Left colon (tissue), 2 donors: ENCODE measurements around the gene ETV5. TPM values are rescaled to one million over a fixed set of nuclear protein-coding genes. Genes with fewer than 3 reads are reported as not detected.

ENCODE experiments used
- ATAC-seq: fragments of 200-7000 bp; cut with Tn5 transposase; one replicate; pipeline ENCODE4 v1.9.1; 2020; ENCODE audit warnings: mild to moderate bottlenecking, moderate library complexity
- DNase-seq, 2 donors: peaks; one replicate each; pipeline ENCODE4 v3.0.0-alpha.2; 2020
- intact Hi-C, 2 donors: fragments of 100-400 bp; cut with DNase I in 1 of 2; cut with micrococcal nuclease in 1 of 2; formaldehyde crosslinking; loops; one replicate each; pipeline versions ENCODE4 v1.11.2 to v1.14.0; 2022; cut with DNase I, micrococcal nuclease
- total RNA-seq, 2 donors: library from RNA; stranded (reverse); fragmentation: NEBNext Ultra II Directional; extraction: Animal tissue kit (Norgen Biotek cat#: 25700); gene quantifications; one replicate each; pipeline ENCODE4 v1.2.1, GENCODE V29; 2021
- donor health status: DM: no; HTN: no; CAD: no.
- donor health status: DM: yes; HTN: yes; CAD: no.

Gene ETV5
- total RNA-seq, 2 donors from 2014 or later, result 2.2 to 4.0 TPM

- DNase-seq, result no peak
- intact Hi-C loops, result no loop called here
- no peak for ATAC-seq
These were observed 105.9 kb downstream of the ETV5 start for GRCh38 chr3:186002884-186003472.

- ATAC-seq (no peak), DNase-seq (no peak)
- intact Hi-C loops, result no loop called here
These were observed 107.0 kb downstream of the ETV5 start for GRCh38 chr3:186001842-186002241.

- DNase-seq (no peak), ATAC-seq (no peak)
- intact Hi-C loops, result no loop called here
These were observed 109.7 kb downstream of the ETV5 start for GRCh38 chr3:185999221-185999620.

GRCh38 chr3:185998136-185998535 lies 110.8 kb downstream of the ETV5 start:
- intact Hi-C loops, result no loop called here
- no peak for ATAC-seq
- no peak for DNase-seq

GRCh38 chr3:185997130-185997529 lies 111.8 kb downstream of the ETV5 start:
- DNase-seq, result no peak
- ATAC-seq, result no peak
- intact Hi-C loops, result no loop called here

Other genes with a start within 250 kb of the ETV5 start
- gene TRA2B, start 171.1 kb downstream of the ETV5 start, total RNA-seq, result 10 to 100 TPM; 74.2 to 85.3 TPM